22Rv1 (cell line): ENCODE results near the gene FADS1.

Source experiments
- CTCF ChIP-seq: fragments of 450-650 bp; IDR thresholded peaks from 2 replicates; pipeline ENCODE4 v1.5.1; 2017; ENCODE audit warnings: mild to moderate bottlenecking
- ZFX ChIP-seq: fragments of 450-650 bp; IDR thresholded peaks from 2 replicates; pipeline ENCODE4 v1.6.1; 2017; ENCODE audit warnings: antibody characterized with exemption, borderline replicate concordance

DNA sequence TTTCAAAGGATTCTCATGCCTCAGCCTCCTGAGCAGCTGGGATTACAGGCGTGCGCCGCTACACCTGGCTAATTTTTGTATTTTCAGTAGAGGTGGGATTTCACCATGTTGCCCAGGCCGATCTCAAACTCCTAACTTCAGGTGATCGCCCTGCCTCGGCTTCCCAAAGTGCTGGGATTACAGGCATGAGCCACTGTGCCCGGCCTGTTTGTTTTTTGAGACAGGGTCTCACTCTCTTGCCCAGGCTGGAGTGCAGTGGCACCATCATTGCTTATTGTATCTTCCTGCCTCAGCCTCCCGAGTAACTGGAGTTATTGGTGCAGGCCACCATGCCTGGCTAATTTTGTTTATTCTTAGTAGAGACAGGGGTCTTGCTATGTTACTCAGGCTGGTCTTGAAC is 19.4 kb upstream of the FADS1 start:
- no peak for TF ChIP-seq CTCF
- no peak for TF ChIP-seq ZFX
